GM04504 (cell line): ENCODE results near the gene IGFALS.
A peak's percentile ranks its signal among the peaks of the same experiment; 100 is the strongest.

ENCODE experiments used
- DNase-seq: peaks from one replicate; pipeline ENCODE4 v3.0.0-alpha.2; 2012; ENCODE audit warnings: low read depth

Gene IGFALS

DNA sequence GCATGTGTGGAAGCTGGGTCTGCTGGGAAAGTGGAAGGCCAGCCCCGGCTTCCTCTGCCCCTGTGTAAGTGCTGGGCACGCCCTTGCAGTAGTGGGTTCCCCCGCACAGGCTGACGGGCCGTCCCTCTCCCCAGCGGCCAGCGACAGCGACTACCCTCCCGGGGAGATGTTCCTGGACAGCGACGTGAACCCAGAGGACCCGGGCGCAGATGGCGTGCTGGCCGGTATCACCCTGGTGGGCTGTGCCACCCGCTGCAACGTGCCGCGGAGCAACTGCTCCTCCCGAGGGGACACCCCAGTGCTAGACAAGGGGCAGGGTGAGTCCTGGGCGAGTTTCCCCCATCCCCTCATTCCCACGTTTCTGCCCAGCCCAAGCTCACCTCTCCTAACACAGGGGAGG is 27.7 kb downstream of the IGFALS start:
- no peak for DNase-seq

GRCh38 chr16:1764971-1765370 is 28.5 kb downstream of the IGFALS start:
- no peak for DNase-seq

DNA sequence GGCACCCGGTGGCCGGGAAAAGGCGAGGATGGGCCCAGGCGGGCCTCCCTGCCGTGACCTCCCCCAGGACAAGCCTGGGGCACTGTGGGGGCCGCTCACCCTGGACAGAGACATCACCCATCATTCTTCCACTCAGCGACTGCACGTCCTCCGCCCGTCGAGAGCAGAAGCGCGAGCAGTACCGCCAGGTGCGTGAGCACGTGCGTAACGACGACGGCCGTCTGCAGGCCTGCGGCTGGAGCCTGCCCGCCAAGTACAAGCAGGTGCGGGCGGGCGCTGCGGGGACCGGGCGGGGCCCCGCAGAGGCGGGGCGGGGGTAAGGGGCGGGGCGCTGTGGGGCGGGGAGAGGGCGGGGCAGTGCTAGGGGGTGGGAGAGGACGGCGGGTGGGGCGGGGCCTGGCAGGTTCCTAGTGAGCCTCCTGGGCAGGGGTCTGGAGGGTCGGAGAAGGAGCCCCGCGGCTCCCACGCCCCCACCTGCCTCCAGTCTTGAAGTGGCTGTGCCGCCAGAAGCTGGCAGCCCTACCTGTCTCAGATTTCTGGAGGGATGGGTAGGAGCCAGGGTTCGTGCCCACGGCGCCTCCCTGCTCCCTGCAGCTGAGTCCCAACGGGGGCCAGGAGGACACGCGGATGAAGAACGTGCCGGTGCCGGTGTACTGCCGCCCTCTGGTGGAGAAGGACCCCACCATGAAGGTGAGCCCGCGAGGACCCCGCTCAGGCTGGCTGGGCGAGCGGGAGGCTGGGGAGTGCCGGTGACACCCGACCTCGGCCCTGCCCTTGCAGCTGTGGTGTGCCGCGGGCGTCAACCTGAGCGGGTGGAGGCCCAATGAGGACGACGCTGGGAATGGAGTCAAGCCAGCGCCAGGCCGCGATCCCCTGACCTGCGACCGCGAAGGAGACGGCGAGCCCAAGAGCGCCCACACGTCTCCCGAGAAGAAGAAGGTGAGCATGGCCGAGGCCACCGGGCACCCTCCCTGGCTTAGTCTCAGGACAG is 29.7 kb downstream of the IGFALS start:
- no peak for DNase-seq

DNA sequence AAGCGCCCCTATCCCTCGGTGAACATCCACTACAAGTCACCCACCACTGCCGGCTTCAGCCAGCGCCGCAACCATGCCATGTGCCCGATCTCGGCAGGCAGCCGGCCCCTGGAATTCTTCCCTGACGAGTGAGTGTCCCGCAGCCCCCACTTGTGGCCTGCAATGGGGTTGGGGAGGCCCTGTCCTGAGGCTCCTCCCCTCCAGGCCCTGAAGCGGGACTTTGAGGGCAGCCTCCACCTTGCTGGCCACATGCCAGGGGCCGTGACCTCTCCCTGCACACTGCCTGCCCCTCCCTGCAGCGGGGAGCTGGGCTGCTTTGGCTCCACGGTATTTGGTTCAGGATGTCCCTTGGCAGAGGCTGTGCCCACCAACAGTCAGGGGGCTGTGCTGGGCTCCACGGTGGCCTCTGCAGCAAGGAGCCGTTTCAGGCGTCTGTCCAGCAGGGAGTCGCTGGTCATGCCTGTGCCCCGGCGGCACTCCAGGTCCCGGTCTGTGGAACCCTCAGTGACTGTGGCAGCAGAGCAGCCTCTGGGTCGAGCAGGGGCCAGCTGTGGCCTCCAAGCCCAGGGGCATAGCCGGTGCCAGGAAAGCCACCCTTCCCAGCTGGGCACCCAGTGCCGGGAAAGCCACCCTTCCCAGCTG is 30.5 kb downstream of the IGFALS start:
- DNase-seq = no peak

DNA sequence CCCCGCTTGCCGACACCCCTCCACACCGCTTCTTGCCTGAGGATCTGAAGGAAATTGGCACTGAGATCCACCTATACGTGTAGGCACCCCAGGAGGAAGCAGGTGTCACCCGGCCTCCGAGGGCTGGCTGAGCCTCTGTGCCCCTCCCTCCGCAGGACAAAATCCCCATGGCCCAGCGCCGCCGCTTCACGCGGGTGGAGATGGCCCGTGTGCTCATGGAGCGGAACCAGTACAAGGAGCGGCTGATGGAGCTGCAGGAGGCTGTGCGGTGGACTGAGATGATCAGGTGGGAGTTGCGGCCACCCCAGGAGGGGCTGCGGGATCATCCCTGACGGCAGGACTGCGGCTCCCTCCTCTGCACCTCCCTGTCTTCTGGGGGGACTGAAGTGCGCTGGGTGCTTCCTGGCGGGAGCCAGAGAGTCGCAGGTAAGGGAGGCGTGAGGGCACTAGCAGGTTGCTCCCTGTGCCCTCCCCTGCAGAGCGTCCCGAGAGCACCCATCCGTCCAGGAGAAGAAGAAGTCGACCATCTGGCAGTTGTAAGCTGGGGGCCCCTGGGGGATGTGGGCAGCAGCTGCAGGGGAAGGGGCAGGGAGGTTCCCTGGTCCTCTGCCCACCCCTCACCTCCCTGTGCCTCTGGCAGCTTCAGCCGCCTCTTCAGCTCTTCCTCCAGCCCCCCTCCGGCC is 31.2 kb downstream of the IGFALS start:
- DNase-seq = no peak

- no peak for DNase-seq
Observed at GRCh38 chr16:1761751-1762150, 31.8 kb downstream of the IGFALS start.

- no peak for DNase-seq
Observed at GRCh38 chr16:1760911-1761310, 32.6 kb downstream of the IGFALS start.

DNA sequence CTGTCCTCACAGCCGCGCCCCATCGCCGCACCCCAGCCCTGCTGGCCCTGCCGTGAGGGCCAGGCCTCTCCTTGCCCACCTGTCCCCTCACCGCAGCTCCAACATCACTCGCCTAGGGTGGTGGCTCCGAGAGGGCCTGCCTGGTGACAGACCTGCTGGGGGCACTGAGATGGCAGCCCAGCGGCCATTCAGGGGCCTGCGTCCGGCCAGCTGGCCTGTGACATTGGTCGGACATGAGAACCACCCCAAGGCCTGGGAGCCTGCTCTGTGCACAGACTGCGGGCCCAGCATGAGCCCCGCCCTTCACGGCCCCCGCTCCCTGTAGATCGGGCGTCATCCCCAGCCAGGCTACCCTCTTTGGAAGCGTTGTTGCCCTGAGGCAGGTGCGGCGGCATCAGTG is 34.0 kb downstream of the IGFALS start:
- DNase-seq = no peak

- DNase-seq = no peak
Observed at GRCh38 chr16:1758923-1759322, 34.6 kb downstream of the IGFALS start.

DNA sequence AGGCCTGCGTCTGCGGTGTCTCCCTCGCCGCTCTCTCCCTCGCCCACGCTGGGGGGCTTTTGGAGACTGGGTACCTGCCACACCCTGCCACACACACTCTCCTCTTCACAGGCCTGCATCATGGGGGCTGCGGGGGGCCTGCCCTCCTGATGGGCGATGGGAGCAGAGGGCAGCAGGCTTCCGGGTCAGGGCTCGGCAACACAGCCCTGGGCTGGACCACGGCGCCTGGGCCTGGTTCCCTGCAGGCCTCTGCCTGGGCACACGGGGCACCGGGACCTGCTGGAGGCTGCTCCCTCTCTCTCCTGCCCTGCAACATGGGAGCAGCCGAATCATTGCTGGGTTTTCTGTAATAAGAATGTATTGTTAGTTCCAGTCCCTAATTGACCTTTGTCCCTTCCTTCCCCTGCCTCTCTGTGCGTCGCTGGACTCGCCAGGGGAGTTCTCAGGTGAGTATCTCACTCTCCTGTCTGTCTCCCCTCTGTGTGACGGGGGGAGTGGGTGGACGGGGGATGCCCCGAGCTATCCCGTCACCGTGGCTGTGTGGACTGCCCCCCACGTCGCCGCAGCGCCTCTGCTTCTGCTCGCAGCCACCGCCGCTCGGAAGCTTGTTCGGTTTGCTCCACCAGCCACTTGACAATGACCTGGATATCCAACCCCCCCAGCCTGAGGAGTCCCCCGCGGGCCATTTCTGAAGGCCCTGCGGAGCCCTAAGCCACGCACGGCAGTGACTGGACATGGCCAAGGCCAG is 35.6 kb downstream of the IGFALS start:
- DNase-seq = no peak

- no peak for DNase-seq
Observed at GRCh38 chr16:1754204-1754603, 39.3 kb downstream of the IGFALS start.

DNA sequence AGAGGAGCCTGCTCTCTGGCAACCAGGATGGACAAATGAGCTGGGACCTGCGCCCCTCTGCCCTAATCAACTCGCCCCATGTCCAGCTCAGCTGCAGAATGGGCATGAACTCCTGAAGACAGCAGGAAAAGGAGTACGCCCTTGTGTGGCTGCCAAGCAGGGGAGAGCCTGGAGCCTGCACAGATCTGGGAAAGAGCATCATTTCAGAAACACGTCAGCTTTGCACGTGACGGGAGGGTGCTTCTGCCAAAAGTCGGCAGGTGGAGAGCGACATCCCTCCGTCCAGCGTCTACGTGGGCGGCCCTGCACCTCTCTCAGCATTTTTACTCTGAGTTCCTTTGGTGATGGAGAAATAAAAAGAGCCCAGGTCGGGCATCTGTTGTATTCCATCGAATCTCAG is 40.7 kb downstream of the IGFALS start:
- no peak for DNase-seq

DNA sequence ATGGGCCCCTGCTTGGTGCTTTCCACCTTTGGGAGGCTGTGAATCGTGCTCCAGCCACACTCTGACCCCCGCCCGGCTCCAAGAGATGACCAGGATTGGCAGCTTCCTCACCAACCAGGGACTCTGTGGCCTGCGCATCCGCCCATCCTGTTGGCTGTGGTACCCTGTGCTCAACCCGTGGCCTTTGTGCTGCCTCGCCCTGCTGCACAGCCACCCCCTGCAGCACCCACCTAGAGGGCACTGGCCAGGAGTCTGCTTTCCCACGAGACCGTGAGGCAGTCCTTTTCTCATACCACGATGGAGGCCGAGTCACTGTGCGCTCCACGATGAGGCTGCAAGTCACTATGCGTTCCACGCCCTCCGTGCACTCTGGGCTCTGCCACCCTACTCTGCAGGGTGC is 41.6 kb downstream of the IGFALS start:
- no peak for DNase-seq

- DNase-seq = no peak
Observed at GRCh38 chr16:1749152-1750117, 44.1 kb downstream of the IGFALS start.

GRCh38 chr16:1747934-1748333 is 45.6 kb downstream of the IGFALS start:
- DNase-seq = no peak

GRCh38 chr16:1746693-1747195 is 46.8 kb downstream of the IGFALS start:
- no peak for DNase-seq

DNA sequence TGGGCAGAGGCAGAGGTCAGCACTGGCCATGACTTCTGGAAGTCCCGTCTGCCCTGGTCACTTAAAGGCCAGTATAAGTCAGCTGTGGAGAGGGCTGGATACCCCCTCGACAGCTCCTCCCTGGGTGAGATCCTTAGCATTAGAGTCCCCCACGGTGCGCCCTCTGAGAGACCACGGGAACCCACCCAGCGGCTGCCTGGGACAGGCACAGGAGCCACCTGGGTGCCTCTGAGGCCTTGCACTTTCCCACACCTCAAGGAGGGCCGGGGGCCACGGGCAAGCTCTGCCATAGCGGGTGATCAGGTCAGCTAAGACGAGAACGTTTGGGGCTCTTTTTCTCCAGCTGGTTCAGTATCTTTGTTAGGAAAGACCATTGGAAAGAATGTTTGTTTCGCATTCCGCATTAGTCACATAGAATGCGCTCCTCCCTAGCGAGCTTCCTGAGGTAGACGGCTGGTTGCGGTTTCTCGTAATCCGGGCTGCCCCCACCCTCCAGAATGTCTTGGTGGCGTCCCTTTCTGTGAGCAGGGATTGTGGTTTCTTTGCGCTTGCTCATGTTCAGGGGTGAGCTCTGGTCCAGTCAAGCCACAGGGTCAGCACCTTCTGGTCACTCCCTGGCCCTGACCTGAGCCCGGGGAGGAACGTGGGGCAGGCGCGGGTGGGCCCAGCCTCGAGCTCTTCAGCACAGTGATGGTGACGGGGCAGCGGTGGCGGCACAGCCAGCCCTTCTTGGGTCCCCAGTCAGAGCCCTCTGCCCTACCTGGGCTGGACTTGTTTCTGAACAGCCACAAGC is 47.4 kb downstream of the IGFALS start:
- DNase-seq = no peak

DNA sequence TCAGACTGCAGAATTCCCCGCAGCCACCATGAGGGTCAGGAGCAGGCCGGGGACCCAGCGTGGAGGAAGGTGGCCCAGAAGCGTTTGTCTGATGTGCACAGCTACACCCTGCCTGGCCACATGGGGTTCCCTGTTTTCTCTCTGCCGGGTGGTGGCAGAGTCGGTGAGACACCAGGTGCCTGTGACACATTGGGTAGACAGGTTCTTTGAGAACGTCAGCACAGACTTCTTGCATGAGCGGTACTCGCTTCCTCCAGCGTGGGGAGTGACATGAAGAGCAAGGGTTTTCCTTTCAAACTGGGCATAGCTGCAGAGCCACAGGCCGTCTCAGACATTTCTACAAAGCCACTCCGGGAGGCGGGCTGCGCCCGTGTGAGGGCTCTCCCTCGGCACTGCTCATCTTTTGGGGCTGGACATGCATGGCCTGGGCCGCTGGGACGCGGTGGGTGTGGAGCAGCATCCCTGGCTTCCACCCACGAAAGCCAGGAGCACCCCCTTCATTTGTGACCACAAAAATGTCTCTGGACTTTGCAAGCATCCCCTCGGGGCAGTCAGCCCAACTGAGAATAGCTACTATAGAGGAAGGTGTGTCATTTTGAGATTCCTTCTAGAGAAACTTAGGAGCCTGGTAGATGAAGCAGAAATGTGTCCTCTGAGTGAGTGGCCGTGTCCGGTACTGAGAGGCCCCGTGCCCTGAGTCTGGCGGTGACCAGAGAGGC is 48.2 kb downstream of the IGFALS start:
- peak; percentile 59 for DNase-seq

DNA sequence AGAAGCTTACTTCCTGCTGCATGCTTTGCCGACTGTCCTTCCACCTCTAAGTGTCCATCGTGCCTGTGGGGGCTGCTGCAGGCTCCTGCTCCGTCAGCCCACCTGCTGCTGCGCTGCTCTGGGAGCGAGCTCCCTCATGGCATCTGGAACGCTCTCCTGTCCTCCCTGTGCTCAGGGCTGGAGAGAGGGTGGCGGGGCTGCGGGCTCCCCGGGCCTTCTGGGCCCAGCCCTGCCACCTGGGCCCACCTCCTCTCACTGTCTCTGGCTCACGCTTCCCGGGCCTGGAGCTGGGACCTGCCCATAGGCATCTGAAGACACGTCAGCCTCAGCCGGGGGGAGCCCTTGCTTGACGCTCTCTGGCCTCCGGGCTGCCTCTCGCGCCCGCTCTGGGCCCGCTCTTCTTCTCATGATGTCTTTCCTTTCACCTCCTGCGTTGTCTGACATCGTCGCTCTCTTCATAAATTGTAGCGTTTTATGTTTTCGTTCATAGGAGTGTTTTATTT is 49.1 kb downstream of the IGFALS start:
- no peak for DNase-seq
